HG02981 (cell line): ENCODE results near the gene ATP6V1B1.

ENCODE experiments used
- ATAC-seq: cut with Tn5 transposase; IDR thresholded peaks from one replicate; pipeline ENCODE4 v1.9.1; 2021; ENCODE audit warnings: mild to moderate bottlenecking, moderate library complexity; ENCODE audit not compliant: unreplicated experiment

The ATP6V1B1 gene

DNA sequence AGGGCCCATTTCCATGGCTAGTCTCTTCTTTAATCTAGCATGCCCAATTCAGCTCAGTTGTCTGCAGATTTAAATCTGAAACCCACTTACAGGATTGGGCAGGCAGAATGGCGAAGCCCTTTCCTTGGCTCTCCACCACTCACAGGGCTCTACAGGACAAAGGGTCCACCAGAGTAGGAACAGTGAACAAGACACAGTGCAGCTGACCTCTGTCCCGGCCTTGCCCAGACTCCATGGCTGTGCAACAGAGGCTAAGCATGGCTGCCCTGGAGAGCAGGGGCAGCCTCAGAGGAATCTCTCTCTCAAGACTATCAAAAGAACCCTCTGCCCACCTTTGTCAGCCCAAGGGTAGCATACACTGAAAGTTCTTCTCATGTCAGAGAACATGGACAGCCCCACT lies 9.7 kb upstream of the ATP6V1B1 start:
- no peak for ATAC-seq

DNA sequence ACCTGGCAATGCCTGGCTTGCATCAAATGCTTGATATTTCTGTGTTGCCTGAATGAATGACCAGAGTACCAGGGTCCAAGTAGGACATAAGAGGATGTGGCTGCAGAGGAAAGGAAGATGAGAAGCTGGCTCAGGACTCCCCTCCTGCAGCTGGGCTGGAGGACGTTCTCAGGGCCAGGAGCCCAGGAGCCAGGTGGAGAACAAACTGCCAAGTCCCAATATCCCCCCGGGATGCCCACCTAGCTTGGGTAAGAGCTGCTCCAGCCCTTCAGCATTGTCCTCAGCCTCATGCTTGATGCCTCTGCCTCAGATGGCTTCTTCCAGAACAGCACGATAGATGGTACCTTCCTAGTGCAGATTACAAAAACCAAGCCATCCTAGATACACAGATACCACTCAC lies 8.6 kb upstream of the ATP6V1B1 start:
- no peak for ATAC-seq

DNA sequence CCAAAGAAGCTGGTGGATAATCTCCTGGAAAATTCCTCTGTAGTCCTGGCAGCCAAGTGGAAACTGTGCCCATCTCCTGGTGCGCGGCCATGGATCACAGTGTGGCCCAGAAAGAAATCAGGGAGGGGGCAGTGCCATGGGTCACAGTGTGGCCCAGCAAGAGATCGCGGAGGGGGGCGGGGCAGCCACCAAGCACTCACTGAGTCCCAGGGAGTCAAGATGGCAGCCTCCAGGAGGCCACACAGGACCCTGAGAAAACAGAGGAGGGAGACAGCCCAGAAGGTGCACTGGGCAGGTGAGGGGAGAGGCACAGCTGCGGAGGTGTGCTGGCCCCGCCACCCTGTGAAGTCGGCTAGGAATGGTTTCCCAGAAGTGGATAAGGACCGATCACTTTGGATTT lies 8.1 kb upstream of the ATP6V1B1 start:
- no peak for ATAC-seq

DNA sequence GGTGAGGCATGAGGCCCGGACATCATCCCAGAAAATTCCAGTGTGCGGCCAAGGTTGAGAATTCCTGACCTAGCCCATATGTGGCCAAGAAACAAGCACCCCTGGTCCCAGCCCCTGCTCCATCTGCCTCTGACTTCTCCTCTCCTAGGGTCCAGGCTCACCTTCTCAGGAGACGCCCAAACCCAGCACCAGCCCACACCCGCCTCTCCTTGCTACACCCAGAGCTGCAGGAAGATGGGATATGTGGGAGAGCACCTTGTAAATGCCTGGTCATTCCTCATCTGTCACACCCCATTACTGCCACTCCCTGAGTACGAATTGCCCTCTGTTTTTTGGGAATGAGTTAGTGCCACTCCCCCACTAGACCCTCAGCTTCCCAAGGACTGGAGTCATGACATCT lies 7.3 kb upstream of the ATP6V1B1 start:
- no peak for ATAC-seq

DNA sequence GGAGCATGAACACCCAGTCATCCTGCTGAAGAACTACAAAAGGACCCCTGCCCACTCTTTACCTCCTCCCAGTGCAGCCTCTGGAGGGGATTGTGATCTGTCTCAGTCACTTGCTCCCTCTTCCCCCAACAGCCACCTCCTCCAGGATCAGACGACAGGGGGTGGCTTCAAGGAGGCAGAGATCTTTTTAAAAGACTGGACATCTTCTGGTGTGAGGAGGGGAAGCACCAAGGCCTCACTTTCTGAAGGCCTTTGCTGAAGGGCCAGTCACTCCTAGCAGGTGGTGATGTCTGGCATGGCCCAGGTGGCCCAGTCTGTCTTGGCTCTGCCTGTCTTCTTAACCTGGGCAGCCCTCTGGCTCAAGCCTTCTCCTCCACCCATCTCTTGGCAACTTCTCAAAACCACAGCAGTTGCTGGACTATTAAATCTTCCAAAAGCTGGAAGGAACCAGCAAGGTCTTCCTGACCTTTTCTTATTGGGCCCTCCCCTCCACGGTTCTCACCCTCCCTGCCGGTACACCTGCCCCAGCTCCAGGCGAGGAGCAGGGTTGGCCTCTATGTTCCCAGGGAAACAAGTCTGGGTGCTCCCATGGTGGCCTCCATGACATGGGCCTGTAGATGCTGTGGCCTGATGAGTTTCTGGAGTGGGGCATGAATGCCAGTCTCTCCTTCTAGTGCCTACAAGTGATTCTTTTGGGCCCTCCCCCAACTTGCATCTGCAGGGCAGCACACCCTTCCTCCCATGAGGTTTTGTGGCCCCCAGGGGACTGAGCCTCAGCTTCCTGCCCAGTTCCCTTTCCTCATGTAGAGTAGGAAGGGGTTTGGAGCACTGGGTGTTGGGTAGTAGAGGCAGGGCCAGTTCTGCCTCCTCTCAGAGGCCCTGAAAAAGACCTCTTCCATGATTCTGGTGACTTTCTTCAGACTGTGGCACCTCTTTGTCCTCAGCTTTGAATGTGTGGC lies 5.0 kb upstream of the ATP6V1B1 start:
- no peak for ATAC-seq

DNA sequence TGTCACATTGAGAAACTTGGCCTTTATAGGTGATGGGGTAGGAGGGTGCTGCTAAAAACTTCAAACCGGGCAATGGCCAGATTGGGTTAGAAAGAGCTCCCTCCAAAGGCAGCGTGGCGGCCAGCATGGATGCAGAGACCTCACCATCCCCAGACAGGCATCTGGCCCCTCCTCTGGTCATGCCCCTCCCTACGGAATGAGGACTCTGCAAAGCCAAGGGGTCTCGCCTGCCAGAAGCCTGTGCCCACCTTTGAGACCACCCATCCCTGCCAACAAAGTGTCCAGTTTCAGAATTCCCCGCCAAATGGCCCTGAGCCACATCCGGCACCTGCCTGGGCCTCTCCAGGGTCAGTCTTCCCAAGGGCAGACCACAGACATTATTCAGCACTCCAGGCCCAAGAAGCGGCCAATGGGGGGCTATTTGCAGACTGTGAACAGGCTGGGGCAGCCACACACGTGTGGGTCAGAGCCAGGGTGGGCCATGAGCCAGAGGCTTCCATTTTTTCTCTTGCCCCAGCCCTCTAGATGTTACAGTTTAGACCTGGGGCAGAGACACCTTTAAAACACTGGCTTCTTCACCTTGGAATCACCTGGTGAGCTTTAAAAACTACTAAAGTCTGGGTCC lies 4.2 kb upstream of the ATP6V1B1 start:
- no peak for ATAC-seq

DNA sequence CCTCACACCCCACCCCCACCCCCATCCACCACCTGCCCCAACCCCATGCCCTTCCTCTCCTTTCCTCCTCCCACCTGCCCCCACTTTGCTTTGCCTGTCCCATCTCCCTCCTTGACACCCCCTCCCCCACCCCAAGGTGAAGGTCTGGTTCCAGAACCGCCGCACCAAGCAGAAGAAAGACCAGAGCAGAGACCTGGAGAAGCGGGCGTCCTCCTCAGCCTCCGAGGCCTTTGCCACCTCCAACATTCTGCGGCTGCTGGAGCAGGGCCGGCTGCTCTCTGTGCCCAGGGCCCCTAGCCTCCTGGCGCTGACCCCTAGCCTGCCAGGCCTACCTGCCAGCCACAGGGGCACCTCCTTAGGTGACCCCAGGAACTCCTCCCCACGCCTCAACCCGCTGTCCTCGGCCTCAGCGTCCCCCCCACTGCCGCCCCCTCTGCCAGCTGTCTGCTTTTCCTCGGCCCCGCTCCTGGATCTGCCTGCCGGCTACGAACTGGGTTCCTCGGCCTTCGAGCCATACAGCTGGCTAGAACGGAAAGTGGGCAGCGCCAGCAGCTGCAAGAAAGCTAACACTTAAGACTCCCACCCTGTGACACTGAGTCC lies 3.0 kb upstream of the ATP6V1B1 start:
- ATAC-seq = no peak

DNA sequence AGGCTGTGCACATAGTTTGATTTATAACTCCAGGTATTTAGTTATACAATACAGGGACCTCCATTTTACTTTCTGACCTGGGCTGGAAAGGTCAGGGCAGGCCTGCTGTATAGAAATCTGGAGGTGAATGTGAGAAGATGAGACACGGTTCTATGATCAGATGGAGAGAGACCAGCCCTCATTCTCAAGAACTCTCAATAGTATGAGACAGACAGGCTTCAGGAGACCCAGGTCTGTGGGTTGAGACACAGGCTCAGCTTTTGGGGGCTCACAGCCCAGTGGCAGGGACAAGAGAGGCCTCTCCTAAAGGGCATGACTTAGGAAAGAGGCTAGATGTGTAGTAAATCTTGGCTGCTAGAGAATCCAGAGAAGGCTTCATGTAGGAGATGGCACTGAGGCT lies 719 bp upstream of the ATP6V1B1 start:
- no peak for ATAC-seq

DNA sequence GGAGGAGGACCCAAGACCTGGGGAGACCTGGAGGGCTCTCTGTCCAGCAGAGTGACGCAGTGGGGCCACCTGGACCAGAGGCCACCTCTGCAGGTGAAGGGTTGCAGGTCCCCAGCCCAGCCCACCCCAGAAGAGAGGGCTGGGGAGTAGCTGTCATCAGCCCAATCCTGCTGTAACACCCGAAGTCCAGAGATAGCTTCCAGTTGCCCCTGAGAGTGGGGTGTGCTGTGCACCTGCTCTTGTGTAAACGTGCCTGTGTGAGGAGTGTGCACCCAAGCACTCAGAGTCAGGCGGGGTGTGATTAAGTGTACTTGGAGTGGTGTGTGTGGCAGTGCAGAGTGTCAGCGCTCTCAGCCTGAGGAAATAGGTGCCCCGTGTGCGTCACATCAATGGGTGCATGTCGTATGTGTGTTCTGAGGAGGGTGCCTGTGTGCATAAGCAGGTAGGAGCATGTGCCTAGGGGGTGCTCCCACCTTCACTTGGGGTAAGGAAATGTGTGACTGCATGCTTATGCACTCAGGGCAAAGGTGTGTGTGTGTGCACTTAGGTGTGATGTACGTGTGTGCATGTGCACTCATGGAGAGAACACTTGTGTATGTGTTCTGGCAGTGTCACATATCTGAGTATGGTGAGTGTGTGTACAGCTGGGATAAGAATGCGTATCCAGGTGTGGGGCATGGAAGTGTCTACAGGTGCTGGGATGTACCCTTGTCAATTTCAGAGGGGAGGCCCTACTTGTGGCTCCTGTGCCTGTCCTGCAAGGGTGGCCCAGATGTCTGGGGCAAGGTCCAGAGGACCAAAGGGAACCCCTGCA lies 672 bp downstream of the ATP6V1B1 start:
- ATAC-seq = no peak

DNA sequence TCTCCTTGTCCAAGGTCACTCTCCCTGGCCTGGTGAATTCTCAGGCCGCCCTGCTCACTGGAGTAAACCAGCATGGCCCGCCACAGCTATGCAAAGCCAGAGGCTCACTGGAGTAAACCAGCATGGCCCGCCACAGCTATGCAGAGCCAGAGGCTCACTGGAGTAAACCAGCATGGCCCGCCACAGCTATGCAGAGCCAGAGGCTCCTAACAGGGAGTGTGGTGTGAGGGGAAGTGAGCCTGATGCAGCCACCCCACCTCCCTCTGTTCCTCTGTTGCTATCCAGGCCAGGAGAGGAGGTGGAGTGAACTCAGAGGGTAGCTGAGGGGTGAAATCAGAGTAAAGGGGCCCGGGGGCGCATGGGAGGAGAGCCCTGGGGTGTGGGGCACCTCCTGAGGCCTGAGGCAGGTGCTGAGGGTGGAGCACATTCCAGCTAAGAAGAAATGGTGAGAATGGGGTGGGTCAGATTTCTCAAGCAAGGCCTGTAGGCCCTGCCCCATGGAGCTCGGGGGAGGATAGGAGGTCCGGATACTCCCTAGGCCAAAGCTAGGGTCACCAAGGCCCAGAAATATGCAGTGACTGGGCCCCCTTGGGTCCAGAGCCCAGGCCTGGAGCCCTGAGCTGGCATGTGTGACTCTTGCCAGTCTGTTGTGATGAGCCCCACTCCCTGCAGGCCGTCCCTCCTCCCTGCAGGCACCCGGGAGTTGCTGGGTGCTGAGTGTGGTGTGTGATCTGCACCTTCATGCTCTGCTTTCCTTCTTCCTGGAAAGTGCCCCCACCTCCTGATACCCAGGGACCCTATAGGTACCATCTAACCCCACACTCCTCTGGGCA lies 1.5 kb downstream of the ATP6V1B1 start:
- ATAC-seq = no peak

DNA sequence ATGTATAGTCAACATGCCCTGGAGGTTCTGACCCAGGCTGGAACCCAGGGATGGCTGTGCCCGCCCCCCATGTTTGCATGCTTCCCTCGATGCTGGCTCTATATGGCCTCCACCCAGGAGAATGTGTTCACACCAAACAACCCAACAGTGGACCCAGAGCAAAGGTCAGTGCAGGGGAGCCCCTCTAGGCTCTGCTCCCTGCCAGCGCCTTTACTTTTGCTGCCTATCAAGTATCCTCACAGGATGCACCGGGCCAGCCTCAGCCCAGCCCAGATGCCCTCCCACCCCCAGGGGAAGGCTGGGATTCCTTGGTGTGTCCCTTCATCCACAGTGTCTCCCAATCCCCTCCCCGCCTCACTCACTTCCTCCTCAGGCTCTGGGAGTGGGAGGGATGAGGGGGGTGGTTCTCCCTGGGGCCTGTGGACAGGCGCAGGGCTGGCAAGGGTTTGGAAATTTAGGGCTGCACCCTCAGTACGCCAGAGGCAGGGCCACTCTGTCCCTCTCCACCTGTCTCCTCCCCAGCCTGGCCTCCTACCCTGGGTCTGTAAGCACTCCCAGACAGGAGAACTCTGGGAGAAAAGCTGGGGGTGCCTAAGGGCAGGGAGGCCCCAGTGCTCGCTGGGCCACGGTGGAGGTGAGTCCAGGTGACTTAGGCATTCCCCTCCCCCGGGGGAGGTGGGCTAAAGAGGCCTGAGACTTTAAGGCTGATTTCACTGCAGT lies 2.3 kb downstream of the ATP6V1B1 start:
- no peak for ATAC-seq

DNA sequence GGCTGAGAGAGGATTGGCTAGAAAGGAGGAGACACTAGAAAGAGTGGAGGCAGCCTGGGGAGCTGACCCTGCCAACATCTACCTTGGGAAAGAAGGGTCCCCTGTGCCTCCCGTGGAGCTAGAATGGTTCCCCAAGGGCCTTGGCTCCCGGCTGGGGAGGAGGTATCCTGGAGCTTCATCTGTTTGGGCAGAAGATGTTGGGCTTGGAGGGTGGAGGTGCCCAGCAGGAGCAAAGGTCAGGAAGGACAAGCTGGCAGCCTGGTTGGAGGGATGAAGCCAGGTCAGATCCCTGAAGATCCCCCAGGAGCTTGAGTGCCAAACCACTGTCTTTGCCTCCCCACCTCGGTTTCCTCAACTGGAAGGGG lies 2.9 kb downstream of the ATP6V1B1 start:
- no peak for ATAC-seq

DNA sequence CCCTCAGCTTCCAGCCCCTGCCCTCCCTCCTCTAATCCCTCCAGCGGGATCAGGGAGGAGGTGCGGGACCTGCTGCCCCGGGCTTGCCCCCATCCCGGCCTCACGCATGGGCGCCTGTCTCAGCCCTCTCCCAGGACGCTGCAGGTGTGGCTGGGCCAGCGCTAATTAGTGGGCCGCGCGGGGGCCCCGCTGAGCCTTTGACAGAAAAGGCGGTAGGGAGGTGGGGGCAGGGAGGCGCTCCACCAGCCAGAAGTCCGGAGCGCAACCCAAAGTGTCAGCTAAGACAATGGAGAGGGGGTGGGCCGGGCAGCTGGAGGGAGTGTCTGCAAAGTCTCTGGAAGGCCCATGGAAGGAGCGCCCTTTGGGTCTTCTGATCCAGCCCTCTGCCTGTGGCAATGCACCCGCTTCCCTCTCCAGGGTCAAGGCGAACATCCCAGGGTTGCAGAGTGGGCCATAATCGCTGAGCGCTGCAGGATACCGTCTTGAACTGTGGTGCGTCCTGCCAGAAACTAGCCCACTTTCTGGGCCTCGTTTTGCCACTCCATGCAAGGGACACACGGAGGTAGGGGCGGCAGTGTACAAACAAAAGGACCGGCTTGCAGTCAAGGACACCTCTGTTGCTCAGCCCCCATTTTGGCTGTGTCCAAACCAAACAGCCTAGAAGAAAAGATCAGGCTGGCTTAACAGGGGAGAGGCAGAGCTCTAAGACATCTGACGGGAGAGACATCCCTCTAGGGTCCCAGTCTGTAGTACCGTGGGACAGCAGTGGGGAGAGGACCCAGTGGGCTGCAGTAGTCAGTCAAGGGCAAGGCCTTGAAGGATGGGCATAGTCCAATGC lies 3.5 kb downstream of the ATP6V1B1 start:
- no peak for ATAC-seq

DNA sequence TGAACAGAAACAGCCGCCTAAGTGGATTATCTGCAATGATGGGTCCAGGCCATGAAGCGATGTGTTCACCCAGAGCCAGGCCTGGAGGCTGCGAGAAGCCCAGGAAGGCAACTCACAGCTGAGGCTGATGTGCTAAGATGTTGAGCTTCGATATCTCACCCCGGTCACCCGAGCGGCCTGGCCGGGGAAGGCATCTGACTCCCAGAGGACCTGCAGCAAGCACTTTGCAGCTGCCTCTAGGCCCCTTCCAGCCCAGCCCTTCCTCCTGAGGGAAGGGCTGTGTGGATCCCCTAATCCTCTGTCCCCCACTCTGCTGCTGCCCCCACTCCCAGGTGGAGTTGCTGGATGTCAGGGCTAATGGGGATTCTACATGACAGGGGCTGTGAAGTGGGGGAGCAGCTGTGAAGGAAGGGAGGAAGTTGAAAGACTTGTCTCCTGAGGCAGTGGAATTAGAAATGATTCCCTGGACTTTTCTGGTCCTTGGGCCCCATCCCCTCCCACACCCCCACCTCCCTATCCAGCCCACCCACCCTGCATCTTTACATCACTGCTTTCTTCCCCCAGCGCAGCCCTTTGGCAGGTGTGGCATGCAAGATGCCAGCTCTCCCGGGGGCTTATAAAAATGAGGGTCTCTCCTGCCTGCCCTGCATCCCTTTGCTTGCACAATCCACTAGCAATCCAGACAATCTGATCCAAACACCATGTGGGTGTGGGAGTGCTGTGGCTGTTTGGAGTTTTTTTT lies 4.3 kb downstream of the ATP6V1B1 start:
- no peak for ATAC-seq

DNA sequence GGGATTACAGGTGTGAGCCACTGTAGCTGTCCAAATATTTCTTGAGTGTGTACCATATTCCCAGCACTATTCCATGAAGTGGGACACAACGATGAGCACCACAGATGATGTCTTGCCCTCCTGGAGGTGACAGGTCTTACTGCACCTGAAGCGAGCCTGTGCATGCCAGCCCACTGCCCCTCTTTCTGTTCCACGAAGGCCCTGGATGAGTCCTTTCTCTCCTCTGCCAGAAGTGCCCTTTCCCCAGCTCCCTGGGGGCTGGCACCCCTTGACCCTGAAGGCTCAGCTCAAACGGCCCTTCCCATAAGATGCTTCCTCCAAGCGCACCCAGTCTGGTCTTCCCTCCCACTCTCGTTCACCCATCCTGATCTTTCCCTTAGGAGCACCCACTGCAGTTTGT lies 5.5 kb downstream of the ATP6V1B1 start:
- ATAC-seq = no peak

DNA sequence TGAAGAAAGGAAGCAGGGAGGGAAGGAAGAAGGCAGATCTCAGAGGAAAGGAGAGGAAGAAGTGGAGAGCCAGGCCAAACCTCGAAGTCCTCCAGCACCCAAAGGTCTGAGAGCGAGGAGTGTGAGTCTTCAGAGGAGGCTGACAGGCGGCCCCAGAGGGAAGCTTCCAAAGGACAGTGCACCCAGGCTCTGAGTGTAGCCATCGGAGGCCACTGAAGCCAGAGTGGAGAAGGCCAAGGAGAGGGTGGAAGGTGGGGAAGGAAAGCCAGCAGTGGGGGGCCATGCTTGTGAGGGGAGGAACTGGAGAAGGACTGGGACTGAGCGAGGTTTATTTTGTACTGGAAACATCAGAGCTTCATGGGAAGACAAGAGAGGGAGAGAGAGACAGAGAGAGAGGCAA lies 6.0 kb downstream of the ATP6V1B1 start:
- ATAC-seq = no peak

DNA sequence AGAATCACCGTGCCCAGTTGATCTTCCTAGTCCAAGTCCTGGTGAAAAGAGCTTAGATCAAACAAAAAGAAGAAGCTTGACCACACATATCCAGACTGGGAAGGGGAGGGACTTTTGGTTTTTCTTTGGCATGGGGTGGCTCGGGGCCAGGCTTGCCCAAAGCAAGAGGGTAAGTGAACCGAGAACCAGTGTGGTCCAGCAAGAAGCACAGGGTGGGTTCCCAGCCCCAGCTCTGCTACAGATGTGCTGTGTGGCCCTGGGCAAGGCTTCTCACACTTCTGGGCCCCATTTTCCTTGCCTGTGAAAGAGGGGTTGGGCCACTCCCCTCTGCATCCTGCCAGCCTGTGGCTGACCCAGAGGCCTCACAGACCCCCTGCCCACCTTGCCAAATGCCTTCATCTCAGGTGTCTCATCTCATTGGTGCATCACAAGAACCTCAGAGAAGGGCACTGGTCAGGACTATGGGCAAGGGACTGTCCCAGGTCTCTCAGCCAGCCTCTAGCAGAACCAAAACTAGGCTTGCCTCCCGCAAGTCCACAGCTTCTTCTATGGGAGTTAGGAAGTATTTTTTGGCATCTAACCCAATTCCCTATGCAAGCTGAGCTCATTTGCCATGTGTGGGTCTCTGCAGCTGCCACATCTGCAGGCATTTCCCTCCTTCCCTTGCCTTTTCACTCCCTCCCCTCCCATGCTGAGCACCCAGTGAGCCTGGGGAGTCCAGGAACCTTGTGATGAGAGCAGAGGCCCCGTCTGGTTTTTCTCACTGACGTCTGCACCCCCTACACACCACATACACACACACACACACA lies 6.9 kb downstream of the ATP6V1B1 start:
- no peak for ATAC-seq
